Fibroblast of mammary gland (primary cell): Measurements from ENCODE around the gene RADIL.

Experiments
- DNase-seq: peaks from one replicate; pipeline ENCODE4 v3.0.0-alpha.2; 2010; ENCODE audit warnings: low read depth
- H3K4me3 ChIP-seq: 2 replicates; pipeline ENCODE4 v1.5.1; 2011; ENCODE audit warnings: low read depth, mild to moderate bottlenecking, low read length, moderate library complexity; ENCODE audit not compliant: control insufficient read depth
- CTCF ChIP-seq: conservative IDR thresholded peaks from 2 replicates; pipeline ENCODE4 v1.5.1; 2011; ENCODE audit warnings: low read depth, low read length, inconsistent platforms; ENCODE audit not compliant: control insufficient read depth, insufficient read depth

Gene RADIL

GRCh38 chr7:4836206-4836661 is 47.3 kb downstream of the RADIL start:
- DNase-seq, result no peak
- no peak for TF ChIP-seq CTCF
- H3K4me3 ChIP-seq, result no peak overlapping the region

- TF ChIP-seq CTCF, result no peak
- no peak overlapping the region for H3K4me3 ChIP-seq
- DNase-seq, result no peak
Observed at GRCh38 chr7:4835398-4836205, 47.9 kb downstream of the RADIL start.

GRCh38 chr7:4834601-4835397 is 48.7 kb downstream of the RADIL start:
- TF ChIP-seq CTCF, result no peak
- no peak overlapping the region for H3K4me3 ChIP-seq
- DNase-seq, result no peak

GRCh38 chr7:4833691-4834600 is 49.6 kb downstream of the RADIL start:
- H3K4me3 ChIP-seq, result no peak overlapping the region
- TF ChIP-seq CTCF, result no peak
- no peak for DNase-seq

- no peak for TF ChIP-seq CTCF
- no peak for DNase-seq
- no peak overlapping the region for H3K4me3 ChIP-seq
Observed at GRCh38 chr7:4833176-4833575, 50.3 kb downstream of the RADIL start.

- H3K4me3 ChIP-seq, result no peak overlapping the region
- no peak for TF ChIP-seq CTCF
- DNase-seq, result no peak
Observed at GRCh38 chr7:4832711-4833110, 50.8 kb downstream of the RADIL start.
